Measurements from ENCODE around the gene GRIFIN.

GRCh38 chr7:2445047-2445446 lies 31.2 kb downstream of the GRIFIN start:
- TF ChIP-seq, protein P1, sequence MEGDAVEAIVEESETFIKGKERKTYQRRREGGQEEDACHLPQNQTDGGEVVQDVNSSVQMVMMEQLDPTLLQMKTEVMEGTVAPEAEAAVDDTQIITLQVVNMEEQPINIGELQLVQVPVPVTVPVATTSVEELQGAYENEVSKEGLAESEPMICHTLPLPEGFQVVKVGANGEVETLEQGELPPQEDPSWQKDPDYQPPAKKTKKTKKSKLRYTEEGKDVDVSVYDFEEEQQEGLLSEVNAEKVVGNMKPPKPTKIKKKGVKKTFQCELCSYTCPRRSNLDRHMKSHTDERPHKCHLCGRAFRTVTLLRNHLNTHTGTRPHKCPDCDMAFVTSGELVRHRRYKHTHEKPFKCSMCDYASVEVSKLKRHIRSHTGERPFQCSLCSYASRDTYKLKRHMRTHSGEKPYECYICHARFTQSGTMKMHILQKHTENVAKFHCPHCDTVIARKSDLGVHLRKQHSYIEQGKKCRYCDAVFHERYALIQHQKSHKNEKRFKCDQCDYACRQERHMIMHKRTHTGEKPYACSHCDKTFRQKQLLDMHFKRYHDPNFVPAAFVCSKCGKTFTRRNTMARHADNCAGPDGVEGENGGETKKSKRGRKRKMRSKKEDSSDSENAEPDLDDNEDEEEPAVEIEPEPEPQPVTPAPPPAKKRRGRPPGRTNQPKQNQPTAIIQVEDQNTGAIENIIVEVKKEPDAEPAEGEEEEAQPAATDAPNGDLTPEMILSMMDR (IDR thresholded peaks at IDR 0.05; ENCODE audit: low read length), result no peak
- no peak for TF ChIP-seq EZH2 (optimal IDR thresholded peaks at IDR 0.05; ENCODE audit: low read depth, low read length)
